C1 segment of cervical spinal cord (tissue), 14 donors: ENCODE data around the gene LIFR.

Source experiments
- DNase-seq, 14 donors: peaks; one replicate each; lab custom pipeline; 2025; lab: John Stamatoyannopoulos, UW

Gene LIFR

GRCh38 chr5:38466424-38467189 lies 89.8 kb downstream of the LIFR start:
- peak in 12 of 14 donors; percentile 38 to 87 (median 64) for DNase-seq

GRCh38 chr5:38465702-38466423 lies 90.6 kb downstream of the LIFR start:
- DNase-seq = no peak

DNA sequence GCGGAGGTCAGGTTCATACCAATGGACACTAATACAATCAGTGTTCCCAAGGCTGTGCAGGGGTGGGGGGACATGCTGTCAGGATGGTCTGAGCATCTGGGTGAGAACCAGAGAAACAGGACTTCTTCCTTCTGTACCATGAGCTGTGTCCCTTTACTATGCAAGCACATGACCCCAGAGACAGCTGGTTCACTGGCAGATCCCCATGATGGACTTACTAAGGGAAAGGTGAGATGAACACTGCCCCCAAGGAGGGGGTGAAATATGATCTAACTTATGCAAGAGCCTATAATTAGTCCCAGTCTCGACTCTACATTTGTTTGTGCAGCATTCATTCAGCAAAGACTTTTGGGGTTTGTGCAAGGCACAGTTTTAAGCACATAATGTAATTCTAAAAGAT lies 91.4 kb downstream of the LIFR start:
- DNase-seq = no peak

- no peak for DNase-seq
Observed at GRCh38 chr5:38463634-38464521, 92.6 kb downstream of the LIFR start.

DNA sequence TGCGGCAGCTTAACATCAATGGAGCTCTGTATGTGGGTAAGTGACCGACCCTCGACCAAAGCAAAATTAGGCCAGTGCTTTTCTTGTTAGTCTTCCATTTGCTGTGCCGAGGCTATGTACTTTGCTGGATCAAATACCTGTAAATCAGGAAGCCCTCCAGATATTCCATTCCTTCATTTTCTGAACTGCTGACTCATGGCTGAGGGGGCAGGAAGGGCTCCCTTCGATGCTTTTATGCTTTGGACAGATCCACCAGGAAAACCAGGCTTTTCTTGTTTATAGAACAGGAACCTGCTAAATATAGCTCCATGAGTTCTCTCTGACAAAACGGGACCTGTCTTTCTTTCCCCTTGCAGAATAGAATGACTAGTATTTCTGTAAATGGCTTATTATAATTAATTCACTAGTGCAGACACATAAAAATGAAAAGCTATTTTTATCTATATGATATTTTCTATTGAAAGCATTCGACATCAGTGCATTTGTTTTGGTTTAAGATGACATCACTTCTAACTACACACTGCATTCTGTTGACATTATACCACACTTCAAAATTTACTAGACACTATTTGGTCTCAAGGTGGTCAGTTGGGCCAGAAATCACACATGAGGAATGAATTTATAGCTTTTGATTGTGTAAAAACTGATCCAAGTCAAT lies 93.3 kb downstream of the LIFR start:
- DNase-seq = no peak

DNA sequence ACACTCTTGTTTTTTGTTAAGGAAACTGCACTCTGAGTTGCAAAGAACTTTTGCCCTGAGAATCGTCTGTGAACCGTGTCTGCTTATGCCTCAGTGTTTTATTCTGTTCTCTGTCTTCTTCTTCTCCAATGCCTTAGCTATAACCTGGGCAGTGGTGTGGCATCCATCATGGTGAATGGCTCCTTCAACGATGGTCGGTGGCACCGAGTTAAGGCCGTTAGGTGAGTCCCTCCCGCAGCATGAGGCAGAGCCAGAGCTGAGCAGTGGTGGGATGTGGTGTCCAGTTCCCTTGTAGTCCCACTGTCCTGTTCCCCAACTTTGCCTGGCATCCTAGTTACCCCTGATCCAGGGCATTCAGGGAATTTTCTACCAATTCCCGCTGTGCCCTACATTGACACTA lies 98.3 kb downstream of the LIFR start:
- no peak for DNase-seq

GRCh38 chr5:38456657-38457399 lies 99.6 kb downstream of the LIFR start:
- no peak for DNase-seq

- no peak for DNase-seq
Observed at GRCh38 chr5:38455796-38456330, 100.6 kb downstream of the LIFR start.

DNA sequence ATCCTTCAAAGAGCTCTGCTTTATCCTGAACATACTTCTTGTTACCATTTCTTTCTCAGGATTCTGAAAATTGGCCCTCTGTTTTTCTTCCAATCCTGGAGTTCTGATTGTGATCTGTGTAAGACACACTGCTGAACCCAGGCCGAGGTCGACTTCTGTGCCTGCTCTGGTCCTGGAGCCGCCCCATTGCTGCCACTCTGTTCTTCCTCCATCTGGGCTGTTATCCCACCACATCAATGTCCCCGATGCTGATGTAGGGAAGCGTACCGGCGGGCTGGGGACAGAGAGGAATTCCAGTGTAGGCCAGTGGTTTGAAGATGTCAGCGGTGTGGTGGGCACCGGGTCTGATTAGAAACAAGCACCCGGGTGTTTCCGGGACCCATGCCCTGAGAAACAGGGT lies 102.5 kb downstream of the LIFR start:
- no peak for DNase-seq

- DNase-seq = no peak
Observed at GRCh38 chr5:38453506-38453905, 102.9 kb downstream of the LIFR start.

GRCh38 chr5:38452201-38452600 lies 104.2 kb downstream of the LIFR start:
- DNase-seq = no peak

DNA sequence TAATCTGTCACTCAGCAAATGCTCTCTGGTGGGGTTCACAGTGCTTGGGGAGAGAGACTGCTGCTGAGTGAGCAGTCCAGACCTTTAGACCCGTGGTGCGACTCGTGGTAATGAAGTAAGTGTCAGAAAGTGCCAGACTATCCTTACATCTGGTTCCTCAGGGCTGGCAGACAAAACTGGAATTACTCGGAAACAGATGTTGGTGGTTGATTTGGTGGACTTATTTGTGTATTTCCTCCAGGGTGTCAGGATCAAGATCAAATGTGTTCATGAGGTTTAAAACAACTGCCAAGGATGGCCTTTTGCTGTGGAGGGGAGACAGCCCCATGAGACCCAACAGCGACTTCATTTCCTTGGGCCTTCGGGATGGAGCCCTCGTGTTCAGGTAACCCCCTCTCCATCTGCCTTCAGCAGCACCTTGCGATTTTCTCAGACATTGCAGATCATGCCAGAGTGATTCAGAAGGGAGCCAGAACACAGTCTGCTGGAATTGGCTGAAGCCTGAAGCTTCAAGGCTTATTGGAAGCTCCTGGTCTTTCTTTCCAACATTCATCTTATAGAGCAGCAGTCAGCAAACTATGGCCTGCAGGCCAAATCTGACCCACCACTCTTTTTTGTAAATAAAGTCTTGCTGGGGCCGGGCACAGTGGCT lies 105.2 kb downstream of the LIFR start:
- DNase-seq = no peak

- DNase-seq = no peak
Observed at GRCh38 chr5:38450627-38451026, 105.8 kb downstream of the LIFR start.

DNA sequence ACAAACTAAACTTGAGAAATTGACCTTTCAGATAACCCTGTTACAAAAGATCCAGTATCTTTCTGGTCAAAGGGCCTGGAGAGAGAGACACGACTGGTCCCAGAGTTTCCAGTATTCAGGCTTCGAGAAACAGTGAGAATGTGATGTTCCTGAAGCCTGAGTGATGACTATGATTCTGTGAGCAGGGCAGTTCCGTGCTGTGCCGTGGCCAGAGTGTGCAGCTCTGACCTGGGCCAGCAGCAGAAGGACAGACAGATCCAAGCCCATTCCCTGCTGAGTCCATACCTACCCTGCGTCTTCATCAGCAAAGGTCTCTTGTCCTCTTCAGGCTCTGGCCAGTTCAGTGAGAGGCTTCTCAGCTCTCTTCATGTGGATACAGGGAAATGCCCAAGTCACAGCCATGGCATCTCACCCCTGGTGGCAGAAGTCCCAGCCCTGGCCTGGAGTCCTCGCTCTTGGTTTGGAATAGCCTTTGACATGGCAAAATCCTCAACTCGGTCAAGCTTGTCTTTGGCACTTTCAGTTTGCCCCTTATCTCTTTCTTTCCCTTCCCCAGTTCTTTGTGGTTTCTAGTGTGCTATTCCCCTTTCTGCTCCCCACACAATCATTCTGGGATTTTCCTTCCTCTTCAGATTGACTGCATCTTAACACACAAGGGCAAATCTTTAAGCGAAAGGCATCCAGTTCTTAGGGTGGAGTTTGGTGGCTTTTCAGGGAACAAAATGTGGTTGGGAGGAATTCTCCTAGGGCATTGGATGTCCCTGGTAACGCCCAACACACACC lies 107.7 kb downstream of the LIFR start:
- peak in 1 of 14 donors; percentile 30 for DNase-seq

DNA sequence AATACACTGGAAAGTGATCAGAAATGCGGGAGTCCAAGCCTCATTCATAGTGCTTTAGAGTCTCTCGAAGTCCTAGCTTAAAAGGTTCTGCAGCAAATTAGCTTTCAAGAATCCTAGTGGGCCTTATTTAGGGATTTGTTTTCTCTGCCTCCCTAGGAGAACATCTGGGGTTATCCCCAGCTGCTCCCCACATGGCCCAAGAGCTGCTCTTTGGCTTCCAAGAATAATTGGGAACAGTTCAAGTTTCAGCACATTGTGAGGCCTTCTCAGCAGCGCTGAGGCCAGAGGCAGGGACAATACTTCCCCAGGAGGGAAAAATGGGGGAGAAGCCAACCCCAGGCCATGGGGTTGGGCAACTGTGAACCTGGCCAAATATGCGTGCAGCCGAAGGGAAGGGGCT lies 108.7 kb downstream of the LIFR start:
- DNase-seq = peak in 3 of 14 donors; percentile 10 to 42 (median 19)

DNA sequence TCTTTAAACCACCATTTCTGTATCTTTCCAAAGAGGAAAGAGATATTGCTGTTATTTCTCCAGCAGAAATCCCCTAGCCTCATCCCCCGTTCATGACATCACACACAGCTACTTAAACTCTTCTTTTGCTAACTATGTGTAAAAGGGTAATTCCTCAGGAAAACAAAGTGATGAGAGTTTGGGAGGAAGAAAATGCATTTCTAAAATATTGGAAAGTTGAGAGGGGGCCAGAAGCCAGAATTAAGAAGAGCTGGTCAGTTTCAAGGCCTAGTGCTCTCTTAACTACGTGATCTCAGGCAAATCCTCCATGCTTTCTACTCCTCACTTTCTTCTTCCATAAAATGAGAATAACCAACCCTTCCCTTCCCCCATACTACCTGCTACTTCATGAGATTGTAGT lies 109.4 kb downstream of the LIFR start:
- DNase-seq = no peak

DNA sequence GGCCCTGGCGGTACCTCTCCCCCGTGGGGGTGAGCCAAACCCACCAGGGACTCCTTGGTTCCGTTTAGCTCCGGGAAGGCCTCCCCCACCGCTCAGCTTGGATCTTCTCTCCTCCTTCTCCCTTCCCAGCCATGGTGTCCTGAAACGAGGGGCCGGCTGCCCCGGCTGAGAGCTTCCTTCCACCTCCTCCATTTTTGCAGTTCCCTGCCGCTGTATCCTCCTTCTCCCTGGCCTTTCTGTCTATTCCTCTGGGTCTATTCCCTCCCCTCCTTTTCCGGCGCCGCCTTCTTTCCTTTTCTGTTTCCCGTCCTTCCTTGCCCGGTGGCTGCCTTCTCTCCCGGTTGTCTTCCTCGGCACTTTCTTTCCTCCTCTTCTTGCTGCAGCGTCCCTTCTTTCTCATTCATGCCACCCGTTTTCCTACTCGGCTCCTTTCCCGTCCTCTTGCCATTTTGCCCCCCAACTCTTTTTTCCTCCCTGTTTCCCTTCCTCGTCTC lies 110.4 kb downstream of the LIFR start:
- no peak for DNase-seq

GRCh38 chr5:38445374-38446028 lies 110.9 kb downstream of the LIFR start:
- DNase-seq = no peak

DNA sequence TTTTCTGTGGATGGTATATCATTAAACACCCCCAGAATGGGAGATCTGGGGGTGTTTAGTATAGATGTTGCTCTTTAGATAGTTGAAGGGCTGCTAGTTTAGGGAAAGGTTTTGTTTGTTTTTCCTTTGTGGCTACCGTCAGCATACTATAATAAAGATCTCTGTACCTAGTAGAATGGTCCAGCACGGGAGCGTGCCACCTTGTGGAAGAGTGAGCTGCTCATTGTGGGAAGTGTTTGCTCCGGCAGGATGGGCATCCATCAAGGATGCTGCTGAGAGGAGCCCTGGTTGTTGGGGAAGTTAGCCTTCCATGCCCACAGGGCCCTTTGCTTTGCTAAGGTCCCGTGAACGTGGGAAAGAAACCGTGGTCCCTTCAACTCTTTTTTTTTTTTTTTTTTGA lies 113.1 kb downstream of the LIFR start:
- no peak for DNase-seq
